Measurements from ENCODE around the gene RASGRF2.

- no peak for TF ChIP-seq CTCF (IDR thresholded peaks at IDR 0.05; ENCODE audit: control extremely low read depth in 1 of 3, insufficient read depth in 1 of 3, low read depth in 1 of 3, low read length in 3 of 3)
- no peak for TF ChIP-seq CHD2 (IDR thresholded peaks at IDR 0.05; ENCODE audit: low read length)
- no peak for TF ChIP-seq EP300 (IDR thresholded peaks at IDR 0.05; ENCODE audit: borderline replicate concordance in 1 of 2, low read depth in 2 of 2, low read length in 2 of 2)
- no peak for TF ChIP-seq USF2 (IDR thresholded peaks at IDR 0.05; ENCODE audit: low read length)
- no peak for TF ChIP-seq SP2 (IDR thresholded peaks at IDR 0.05; ENCODE audit: low read length)
- no peak for TF ChIP-seq SRF (IDR thresholded peaks at IDR 0.05; ENCODE audit: low read depth, low read length)
- no peak for TF ChIP-seq FOSL1 (IDR thresholded peaks at IDR 0.05; ENCODE audit: insufficient read depth, low read depth, low read length)
- TF ChIP-seq EZH2 (IDR thresholded peaks at IDR 0.05; ENCODE audit: low read depth, low read length, severe bottlenecking), result no peak
- TF ChIP-seq TCF12 (IDR thresholded peaks at IDR 0.05; ENCODE audit: low read depth, low read length), result no peak
- no peak for TF ChIP-seq RNF2 (IDR thresholded peaks at IDR 0.05; ENCODE audit: borderline replicate concordance, low read depth, low read length, missing control alignments, poor library complexity, severe bottlenecking)
- TF ChIP-seq KDM1A (IDR thresholded peaks at IDR 0.05; ENCODE audit: borderline replicate concordance, low read length), result no peak
- no peak for TF ChIP-seq YY1 (IDR thresholded peaks at IDR 0.05; ENCODE audit: low read depth, low read length)
Observed at GRCh38 chr5:81146031-81146430, 185.9 kb downstream of the RASGRF2 start.

All from H1 (cell line).